Neural progenitor cell (in vitro differentiated cells): ENCODE data around the gene AVP. TPM values are rescaled to one million over a fixed set of nuclear protein-coding genes. Genes with fewer than 3 reads are reported as not detected.

Experiments used
- DNase-seq: peaks from one replicate; pipeline ENCODE4 v3.0.0-alpha.2; 2016; ENCODE audit warnings: low spot score
- H2AFZ ChIP-seq: fragments of 200-600 bp; sonication (generic); replicated peaks from 2 replicates; pipeline ENCODE4 v1.6.1; 2016; ENCODE audit warnings: antibody characterized with exemption
- H3F3A ChIP-seq: fragments of 200-600 bp; sonication (generic); 2 replicates; pipeline ENCODE4 v1.6.1; 2016; ENCODE audit warnings: antibody characterized with exemption, low read depth
- H3K27ac ChIP-seq: fragments of 200-600 bp; sonication (generic); 2 replicates; pipeline ENCODE4 v1.5.1; 2016; ENCODE audit warnings: mild to moderate bottlenecking
- H3K27me3 ChIP-seq: fragments of 200-600 bp; sonication (generic); 2 replicates; pipeline ENCODE4 v1.6.1; 2016; ENCODE audit warnings: mild to moderate bottlenecking, moderate library complexity
- H3K36me3 ChIP-seq: fragments of 200-600 bp; sonication (generic); 2 replicates; pipeline ENCODE4 v1.5.1; 2016
- H3K4me1 ChIP-seq: fragments of 200-600 bp; sonication (generic); 2 replicates; pipeline ENCODE4 v1.6.1; 2016; ENCODE audit warnings: mixed run types
- H3K4me2 ChIP-seq: fragments of 200-600 bp; sonication (generic); 2 replicates; pipeline ENCODE4 v1.6.1; 2016
- H3K4me3 ChIP-seq: fragments of 200-600 bp; sonication (generic); 2 replicates; pipeline ENCODE4 v1.5.1; 2016
- H3K79me2 ChIP-seq: fragments of 200-600 bp; sonication (generic); 2 replicates; pipeline ENCODE4 v1.6.1; 2016; ENCODE audit warnings: low read depth
- H3K9ac ChIP-seq: fragments of 200-600 bp; sonication (generic); 2 replicates; pipeline ENCODE4 v1.6.1; 2016
- H3K9me3 ChIP-seq: fragments of 200-600 bp; sonication (generic); 2 replicates; pipeline ENCODE4 v1.5.1; 2016; ENCODE audit warnings: low read depth
- H4K20me1 ChIP-seq: fragments of 200-600 bp; sonication (generic); 2 replicates; pipeline ENCODE4 v1.6.1; 2016; ENCODE audit warnings: low read depth
- H3K27ac Mint-ChIP-seq: 3 replicates; pipeline ENCODE4 v1.8.0; 2021; ENCODE audit warnings: mixed read lengths
- H3K27me3 Mint-ChIP-seq: 2 replicates; pipeline ENCODE4 v1.8.0; 2022; ENCODE audit warnings: low read depth, mild to moderate bottlenecking, inconsistent platforms, moderate library complexity, mixed read lengths; ENCODE audit not compliant: insufficient read depth
- H3K36me3 Mint-ChIP-seq: 3 replicates; pipeline ENCODE4 v1.8.0; 2021; ENCODE audit warnings: mixed read lengths
- H3K4me1 Mint-ChIP-seq: 3 replicates; pipeline ENCODE4 v1.8.0; 2021; ENCODE audit warnings: mixed read lengths
- H3K4me3 Mint-ChIP-seq: 3 replicates; pipeline ENCODE4 v1.8.0; 2021; ENCODE audit warnings: mild to moderate bottlenecking, moderate library complexity, mixed read lengths
- H3K9me3 Mint-ChIP-seq: 3 replicates; pipeline ENCODE4 v1.8.0; 2020; ENCODE audit warnings: mixed read lengths
- total RNA-seq: library from RNA; depleted of rRNA; stranded (reverse); fragments of >200 nt; gene quantifications from 2 replicates; pipeline ENCODE4 v1.2.3, GENCODE V29; 2015; ENCODE audit warnings: low replicate concordance
- TF ChIP-seq, protein P1 (sequence below): fragments of 200-600 bp; sonication (generic); IDR thresholded peaks from 2 replicates; pipeline ENCODE4 v1.5.1; 2017; ENCODE audit warnings: antibody characterized with exemption, mild to moderate bottlenecking

AVP gene
- total RNA-seq, 1 donor from 2014 or later: not detected

DNA sequence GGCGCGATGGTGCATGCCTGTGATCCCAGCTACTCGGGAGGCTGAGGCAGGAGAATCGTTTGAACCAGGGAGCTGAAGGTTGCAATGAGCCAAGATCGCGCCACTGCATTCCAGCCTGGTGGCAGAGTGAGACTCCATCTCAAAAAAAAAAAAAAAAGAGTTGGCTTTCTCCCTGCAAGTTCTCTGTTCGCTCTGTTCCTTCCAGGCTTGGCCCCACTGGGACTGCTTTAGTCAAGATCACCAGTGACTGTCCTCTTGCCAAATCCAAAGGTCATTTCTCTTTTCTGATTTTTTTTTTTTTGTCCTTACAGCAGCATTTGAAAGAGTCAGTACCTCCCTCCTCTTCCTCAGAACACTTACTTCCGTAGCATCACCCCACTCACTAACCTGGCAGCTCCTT lies 51.9 kb downstream of the AVP start:
- peaks cover 17% of the 10 kb centered on the region for H3K36me3 Mint-ChIP-seq
- no peaks in the 10 kb centered on the region for H3K27me3 ChIP-seq
- H3K27ac Mint-ChIP-seq: no peak overlapping the region
- no peaks in the 10 kb centered on the region for H3K36me3 ChIP-seq
- H2AFZ ChIP-seq: no peak overlapping the region
- H3K9me3 ChIP-seq: no peaks in the 10 kb centered on the region
- no peak overlapping the region for H3K4me3 ChIP-seq
- peaks cover 3% of the 10 kb centered on the region for H3K27me3 Mint-ChIP-seq
- H3K9me3 Mint-ChIP-seq: no peaks in the 10 kb centered on the region
- no peaks in the 10 kb centered on the region for H4K20me1 ChIP-seq
- H3K4me2 ChIP-seq: no peak overlapping the region
- H3K4me1 Mint-ChIP-seq: no peaks in the 10 kb centered on the region
- no peak overlapping the region for H3K27ac ChIP-seq
- no peak overlapping the region for H3K9ac ChIP-seq
- TF ChIP-seq, protein P1, sequence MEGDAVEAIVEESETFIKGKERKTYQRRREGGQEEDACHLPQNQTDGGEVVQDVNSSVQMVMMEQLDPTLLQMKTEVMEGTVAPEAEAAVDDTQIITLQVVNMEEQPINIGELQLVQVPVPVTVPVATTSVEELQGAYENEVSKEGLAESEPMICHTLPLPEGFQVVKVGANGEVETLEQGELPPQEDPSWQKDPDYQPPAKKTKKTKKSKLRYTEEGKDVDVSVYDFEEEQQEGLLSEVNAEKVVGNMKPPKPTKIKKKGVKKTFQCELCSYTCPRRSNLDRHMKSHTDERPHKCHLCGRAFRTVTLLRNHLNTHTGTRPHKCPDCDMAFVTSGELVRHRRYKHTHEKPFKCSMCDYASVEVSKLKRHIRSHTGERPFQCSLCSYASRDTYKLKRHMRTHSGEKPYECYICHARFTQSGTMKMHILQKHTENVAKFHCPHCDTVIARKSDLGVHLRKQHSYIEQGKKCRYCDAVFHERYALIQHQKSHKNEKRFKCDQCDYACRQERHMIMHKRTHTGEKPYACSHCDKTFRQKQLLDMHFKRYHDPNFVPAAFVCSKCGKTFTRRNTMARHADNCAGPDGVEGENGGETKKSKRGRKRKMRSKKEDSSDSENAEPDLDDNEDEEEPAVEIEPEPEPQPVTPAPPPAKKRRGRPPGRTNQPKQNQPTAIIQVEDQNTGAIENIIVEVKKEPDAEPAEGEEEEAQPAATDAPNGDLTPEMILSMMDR: no peak
- H3K79me2 ChIP-seq: no peaks in the 10 kb centered on the region
- H3K4me1 ChIP-seq: no peaks in the 10 kb centered on the region
- no peak overlapping the region for H3K4me3 Mint-ChIP-seq
- DNase-seq: no peak
- H3F3A ChIP-seq: no peaks in the 10 kb centered on the region

Other genes starting within 250 kb of the AVP start
- 14.6 and 53.1 TPM in 2 replicates for gene PCED1A, start 244.1 kb downstream of the AVP start, total RNA-seq
- gene VPS16, start 244.0 kb downstream of the AVP start, total RNA-seq: 27.6 and 39.6 TPM in 2 replicates
- 77.7 and 89.4 TPM in 2 replicates for gene PTPRA, start 211.2 kb downstream of the AVP start, total RNA-seq
- gene GNRH2, start 41.1 kb downstream of the AVP start, total RNA-seq: 0.37 TPM in 1 of 2 replicates, not detected in the other
- 37.0 and 71.8 TPM in 2 replicates for gene MRPS26, start 38.7 kb downstream of the AVP start, total RNA-seq
- gene OXT, start 13.1 kb downstream of the AVP start, total RNA-seq: not detected in 2 replicates
- 13.2 and 17.7 TPM in 2 replicates for gene FASTKD5, start 75.1 kb upstream of the AVP start, total RNA-seq
- gene UBOX5, start 75.1 kb upstream of the AVP start, total RNA-seq: 3.7 and 6.2 TPM in 2 replicates
- gene LZTS3, start 88.8 kb upstream of the AVP start, total RNA-seq: 3.7 and 12.5 TPM in 2 replicates
- 27.9 and 58.4 TPM in 2 replicates for gene DDRGK1, start 120.0 kb upstream of the AVP start, total RNA-seq
- 18.2 and 27.7 TPM in 2 replicates for gene ITPA, start 124.8 kb upstream of the AVP start, total RNA-seq
- gene SLC4A11, start 154.5 kb upstream of the AVP start, total RNA-seq: 0.95 and 3.4 TPM in 2 replicates